Stimulated activated CD4-positive, alpha-beta T cell treated with anti-CD3 and anti-CD28 coated beads, Interleukin-12 subunit alpha, Interleukin-12 subunit beta, amount 100 ng/mL, for 48 hours (primary cell): ENCODE measurements around the gene PARN.

ENCODE experiments used
- DNase-seq, 3 donors: peaks; one replicate each; pipeline ENCODE4 v3.0.0-alpha.2; 2020; ENCODE audit warnings: low read depth in 2 of 3, low spot score in 1 of 3

The PARN gene

DNA sequence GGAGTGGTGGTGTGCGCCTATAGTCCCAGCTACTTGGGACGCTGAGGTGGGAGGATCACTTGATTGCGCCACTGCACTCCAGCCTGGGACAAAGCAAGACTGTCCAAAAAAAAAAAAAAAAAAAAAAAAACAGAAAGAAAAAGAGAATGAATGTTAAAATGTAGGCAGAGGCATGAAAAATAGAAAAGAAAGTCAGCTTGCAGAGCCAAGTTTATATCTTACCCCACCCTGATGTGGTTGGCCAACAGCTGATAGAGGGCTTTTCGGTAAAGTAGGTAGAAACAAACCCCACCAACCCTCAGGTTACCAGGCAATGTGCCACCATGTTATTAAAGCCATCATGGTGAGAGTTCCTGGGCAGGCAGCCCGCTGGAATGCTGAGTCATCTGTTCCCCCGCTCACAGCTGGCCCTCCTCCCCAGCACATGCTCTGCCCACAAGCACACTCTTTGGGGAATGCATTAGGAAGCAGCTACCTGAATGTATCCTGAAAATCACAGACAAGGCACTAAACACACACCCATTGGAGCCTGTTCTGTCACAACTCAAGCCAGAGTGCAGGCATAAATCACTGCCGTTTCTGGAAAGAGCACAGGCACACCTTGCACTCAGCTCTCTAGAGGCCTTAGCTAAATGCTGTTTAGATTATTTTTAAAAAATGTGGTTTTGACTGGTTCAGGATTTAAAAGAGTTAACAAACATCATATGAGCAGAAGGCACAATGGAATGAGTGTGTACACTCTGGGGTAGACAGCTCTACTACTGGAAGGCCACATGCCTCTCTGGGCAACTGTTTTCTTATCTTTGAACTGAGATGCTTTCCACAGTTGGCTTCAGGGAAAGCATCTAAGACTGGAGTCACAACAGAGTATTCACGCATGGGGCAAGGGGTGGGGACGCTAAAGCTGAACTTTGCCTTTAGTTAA, 128.5 kb downstream of the PARN start:
- no peak for DNase-seq

DNA sequence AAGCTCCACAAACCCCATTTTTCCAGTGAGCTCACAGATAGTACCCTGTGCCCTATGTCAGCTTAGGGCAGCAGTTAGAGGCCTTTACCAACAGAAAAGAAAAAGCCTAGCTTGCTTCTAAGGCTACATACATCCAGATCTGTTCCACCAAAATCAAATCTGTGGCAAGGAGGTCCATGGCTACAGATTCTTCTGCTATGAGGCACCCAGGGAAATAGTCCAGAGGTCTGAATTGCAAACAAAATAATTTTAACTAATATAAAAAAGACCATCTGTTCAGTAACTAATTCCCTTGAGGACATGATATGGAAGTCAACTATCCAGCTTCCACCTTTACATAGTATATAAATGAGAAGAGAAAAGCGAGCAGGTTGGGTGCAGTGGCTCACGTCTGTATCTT, 129.3 kb downstream of the PARN start:
- DNase-seq = no peak

GRCh38 chr16:14499110-14499509, 130.9 kb downstream of the PARN start:
- DNase-seq = no peak

GRCh38 chr16:14497245-14498082, 132.6 kb downstream of the PARN start:
- DNase-seq = no peak

- DNase-seq = no peak
These were observed 133.3 kb downstream of the PARN start for GRCh38 chr16:14496786-14497185.

DNA sequence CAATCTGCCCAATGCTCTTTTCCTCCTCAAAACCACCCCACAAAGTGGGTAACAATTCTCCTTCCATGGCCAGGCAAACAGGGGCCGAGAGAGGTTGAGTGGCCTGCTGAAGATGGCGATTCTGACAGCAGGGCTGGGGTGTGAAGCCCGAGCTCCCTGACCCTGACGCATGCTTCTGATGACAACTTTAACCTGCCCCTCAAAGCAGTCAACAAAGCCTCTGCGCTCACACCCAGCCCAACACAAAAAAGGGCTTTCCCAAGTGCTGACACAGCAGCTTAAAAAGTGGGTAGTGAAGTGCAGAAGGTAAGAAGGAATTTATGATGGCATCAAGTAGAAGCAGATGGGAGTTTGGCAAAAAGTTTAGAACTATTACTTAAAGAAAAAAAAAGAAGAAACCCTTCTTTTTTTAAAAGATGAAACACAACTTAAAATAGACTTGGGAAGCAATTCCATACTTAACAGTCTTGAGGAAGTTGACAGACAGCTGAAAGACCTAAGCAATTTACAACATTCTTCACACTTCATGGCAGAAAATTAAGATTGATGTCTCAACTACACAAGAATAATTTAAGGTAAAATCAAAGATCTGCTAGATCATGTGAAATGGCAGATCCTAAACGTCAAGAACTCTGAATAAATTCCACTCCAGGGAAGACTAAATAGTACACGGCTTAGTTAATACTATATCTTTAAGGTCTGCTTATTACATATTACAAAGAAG, 133.9 kb downstream of the PARN start:
- no peak for DNase-seq

GRCh38 chr16:14495213-14496046, 134.6 kb downstream of the PARN start:
- no peak for DNase-seq

- DNase-seq = no peak
These were observed 135.6 kb downstream of the PARN start for GRCh38 chr16:14494396-14494966.

DNA sequence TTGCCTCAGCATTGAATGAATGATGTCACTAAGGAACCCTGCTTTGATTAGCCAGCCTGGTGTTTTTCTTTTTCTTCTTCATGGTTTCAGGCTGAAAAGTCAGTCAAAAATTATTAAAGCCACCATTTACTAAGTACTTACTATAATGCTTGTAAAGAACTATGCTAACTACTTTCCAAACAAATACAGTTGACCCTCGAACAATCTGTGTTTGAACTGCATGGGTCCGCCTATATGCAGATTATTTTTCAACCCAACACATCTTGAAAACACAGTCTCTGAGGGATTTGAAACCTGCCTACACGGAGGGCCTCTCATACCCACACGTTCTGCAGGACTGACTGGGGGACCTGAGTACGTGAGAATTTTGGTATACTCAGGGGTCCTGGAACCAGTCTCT, 136.3 kb downstream of the PARN start:
- no peak for DNase-seq

- no peak for DNase-seq
These were observed 137.4 kb downstream of the PARN start for GRCh38 chr16:14492614-14493013.

DNA sequence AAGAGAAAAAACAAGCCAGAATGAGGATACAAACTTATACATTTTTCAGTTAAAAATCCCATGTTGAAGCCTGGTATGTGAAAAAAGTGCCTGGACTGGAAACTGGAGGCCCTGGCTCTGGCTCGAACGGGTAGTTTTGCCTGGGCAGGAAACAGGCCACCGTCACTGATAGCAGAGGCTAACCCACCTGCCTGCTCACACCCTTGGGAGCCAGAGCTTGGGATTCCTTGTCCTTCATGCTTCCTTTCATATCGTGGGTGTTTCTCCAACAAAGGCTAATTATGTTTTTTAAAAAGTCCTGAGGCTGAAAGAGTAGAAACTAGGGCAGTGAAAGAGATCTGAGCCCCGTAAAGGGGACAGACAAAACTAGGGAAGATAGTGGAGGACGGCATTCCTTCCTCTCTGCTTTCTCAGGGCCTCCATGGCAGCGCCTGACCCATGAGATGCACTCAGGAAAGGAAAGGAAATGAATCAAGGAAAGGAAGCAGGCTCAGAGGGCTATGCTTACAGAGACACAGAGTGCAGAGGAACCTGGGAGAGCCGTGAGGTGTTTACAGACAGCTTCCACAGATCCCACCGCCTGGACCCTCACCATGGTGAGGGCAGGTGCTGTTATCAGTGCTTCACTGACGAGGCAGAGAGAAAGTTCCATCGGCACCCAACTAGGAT, 138.1 kb downstream of the PARN start:
- DNase-seq = no peak

DNA sequence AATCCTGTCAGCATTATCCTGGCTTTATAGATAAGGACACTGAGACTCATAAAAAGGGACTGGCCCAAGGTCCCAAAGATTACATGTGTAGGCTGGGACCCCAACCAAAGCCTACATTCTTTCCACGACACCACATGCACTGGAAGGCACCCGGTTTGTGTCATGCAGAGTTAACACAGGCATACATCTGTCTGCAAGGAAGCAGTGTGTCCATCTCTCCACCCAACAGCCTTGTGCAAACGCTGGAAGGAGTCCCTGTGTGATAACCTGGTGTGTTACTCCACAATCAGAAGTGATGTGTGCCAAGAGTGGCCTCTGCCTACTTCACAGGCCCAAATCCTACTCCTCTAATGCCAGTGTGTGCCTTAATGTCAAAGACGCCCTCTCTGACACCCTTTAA, 139.8 kb downstream of the PARN start:
- no peak for DNase-seq

- no peak for DNase-seq
These were observed 140.6 kb downstream of the PARN start for GRCh38 chr16:14489460-14489859.

GRCh38 chr16:14487579-14487978, 142.5 kb downstream of the PARN start:
- no peak for DNase-seq

DNA sequence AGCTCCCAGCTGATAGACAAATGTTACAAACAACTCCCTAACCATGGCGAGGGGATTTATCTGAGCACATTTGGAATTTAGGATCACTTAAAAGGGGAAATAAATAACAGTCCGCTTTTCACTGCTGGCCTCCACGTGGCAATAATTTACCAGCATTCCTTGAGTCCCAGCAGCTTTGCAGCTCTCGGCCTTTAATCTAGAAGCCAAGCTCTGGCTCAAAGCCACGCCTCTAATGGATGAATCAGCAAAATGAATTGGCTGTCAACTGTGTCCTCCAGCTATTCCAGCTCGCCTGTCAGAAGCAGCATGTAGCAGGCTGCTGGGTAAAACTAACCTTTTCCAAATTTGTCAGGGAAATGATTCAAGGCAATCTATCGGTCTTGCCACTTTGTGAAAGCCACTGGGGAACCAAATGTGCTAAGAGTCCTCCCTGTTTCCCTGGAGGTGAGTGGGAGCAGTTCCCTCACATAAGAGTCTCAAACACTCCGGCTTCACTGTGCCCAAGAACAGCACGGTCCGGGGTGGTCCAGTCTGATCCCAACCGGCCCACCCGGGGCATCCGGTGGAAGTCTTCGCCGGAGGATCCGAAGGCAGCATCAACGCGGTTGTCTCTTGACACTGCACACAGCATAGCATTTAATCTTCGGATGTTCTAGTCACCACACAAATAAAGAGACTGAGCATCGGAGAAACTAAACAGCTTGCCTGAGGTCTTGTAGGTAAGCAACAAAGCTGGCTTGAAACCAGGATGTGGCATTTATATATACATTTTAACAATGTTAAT, 143.3 kb downstream of the PARN start:
- DNase-seq = no peak

- DNase-seq = no peak
These were observed 144.1 kb downstream of the PARN start for GRCh38 chr16:14485811-14486519.

DNA sequence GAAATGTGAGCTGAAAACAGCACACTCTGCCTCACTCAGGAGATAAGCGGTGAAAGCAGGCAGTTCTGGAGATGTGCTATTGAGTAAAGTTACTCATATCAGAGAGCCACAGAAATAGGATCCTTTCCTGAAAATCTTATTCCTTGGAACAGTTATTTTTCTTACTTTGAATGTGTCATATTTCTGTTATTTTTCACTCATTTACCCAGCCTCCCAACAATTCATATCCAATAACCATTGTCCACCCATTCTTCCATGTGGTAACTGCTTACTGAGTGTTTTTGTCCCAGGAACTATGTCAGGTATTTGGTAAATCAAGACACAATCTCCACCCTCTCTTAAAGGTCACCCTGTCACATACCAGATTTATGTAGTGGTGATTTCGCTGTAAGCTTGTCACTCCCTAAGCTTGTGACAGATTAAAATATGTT, 144.9 kb downstream of the PARN start:
- no peak for DNase-seq

DNA sequence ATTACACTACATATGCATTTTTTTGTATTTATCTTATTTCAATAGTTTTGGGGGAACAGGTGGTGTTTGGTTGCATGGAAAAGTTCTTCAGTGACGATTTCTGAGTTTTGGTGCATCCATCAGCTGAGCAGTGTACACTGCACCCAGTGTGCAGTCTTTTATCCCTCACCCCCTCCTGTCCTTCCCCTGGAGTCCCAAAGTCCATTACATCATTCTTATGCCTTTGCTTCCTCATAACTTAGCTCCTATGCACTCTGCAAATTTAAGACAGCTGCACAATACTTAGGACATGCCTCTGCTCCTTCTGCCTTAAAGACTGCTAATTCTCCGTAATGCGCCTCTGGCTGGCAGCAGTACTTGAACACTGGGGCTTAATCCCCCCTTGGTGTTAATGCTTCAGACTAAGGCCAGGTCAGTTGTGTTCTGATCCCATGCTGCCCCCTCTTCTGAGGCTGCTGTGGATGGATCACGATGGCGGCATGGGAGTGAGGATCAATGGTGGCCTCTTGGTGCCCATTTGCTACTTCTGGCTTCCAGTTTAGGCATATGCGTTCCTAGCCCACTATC, 146.2 kb downstream of the PARN start:
- DNase-seq = no peak
